ENCODE measurements around the gene IBTK. TPM values are rescaled to one million over a fixed set of nuclear protein-coding genes. Genes with fewer than 3 reads are reported as not detected.

IBTK gene
- total and polyA plus RNA-seq, 12 donors: 15.3 to 40.1 (median 36.4) TPM

- TF ChIP-seq, protein P1, sequence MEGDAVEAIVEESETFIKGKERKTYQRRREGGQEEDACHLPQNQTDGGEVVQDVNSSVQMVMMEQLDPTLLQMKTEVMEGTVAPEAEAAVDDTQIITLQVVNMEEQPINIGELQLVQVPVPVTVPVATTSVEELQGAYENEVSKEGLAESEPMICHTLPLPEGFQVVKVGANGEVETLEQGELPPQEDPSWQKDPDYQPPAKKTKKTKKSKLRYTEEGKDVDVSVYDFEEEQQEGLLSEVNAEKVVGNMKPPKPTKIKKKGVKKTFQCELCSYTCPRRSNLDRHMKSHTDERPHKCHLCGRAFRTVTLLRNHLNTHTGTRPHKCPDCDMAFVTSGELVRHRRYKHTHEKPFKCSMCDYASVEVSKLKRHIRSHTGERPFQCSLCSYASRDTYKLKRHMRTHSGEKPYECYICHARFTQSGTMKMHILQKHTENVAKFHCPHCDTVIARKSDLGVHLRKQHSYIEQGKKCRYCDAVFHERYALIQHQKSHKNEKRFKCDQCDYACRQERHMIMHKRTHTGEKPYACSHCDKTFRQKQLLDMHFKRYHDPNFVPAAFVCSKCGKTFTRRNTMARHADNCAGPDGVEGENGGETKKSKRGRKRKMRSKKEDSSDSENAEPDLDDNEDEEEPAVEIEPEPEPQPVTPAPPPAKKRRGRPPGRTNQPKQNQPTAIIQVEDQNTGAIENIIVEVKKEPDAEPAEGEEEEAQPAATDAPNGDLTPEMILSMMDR (IDR thresholded peaks at IDR 0.05): no peak
- H3K27me3 ChIP-seq: no peaks in the 10 kb centered on the region
- H3K9me3 ChIP-seq: peaks cover 0 to 6% (median 0%) of the 10 kb centered on the region in 11 donors
- H3K4me3 ChIP-seq: no peak overlapping the region
- DNase-seq: no peak
- H3K36me3 ChIP-seq: peaks cover 0 to 51% (median 13%) of the 10 kb centered on the region in 9 donors
- H3K4me1 ChIP-seq: peaks cover 0 to 45% (median 16%) of the 10 kb centered on the region in 9 donors
- intact Hi-C loops (cut with DNase I): no loop called here
- 93 to 94% methylated on average over 2 of the region's 2 CpGs for whole genome bisulfite sequencing, 2 donors
- no peak for ATAC-seq
- no peak overlapping the region for H3K27ac ChIP-seq
Observed at GRCh38 chr6:82239597-82239996, 7.9 kb downstream of the IBTK start.

GRCh38 chr6:82237013-82237412 lies 10.5 kb downstream of the IBTK start:
- TF ChIP-seq, protein P1 (IDR thresholded peaks at IDR 0.05): no peak
- Histone ChIP-seq H3K36me3 (peaks cover 0 to 76% (median 13%) of the 10 kb centered on the region in 9 donors), H3K4me3 (no peak overlapping the region), H3K27ac (no peak overlapping the region), H3K9me3 (peaks cover 0 to 6% (median 0%) of the 10 kb centered on the region in 11 donors), H3K27me3 (no peaks in the 10 kb centered on the region), H3K4me1 (peaks cover 0 to 29% (median 10%) of the 10 kb centered on the region in 9 donors)
- intact Hi-C loops (cut with DNase I): no loop called here
- WGBS, 2 donors: 61 to 63% methylated on average over 1 of the region's 1 CpG
- ATAC-seq (no peak), DNase-seq (no peak)

DNA sequence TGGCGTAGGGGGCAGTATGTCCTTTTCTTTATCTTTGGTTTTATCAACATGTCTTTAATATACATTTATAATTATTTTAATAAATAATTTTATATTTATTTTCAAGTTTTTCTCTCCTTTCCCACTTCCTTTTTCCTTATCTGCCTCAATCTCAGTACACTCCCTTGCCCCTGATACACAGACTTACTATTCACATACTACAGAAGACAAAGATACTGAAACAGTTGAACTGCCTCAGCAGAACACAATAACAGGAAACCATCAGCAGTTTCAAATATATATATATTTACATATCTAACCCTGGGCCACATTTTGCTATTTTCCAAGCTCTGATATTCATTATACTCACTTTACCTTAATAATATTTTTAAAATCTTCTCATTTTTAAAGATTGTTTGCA lies 19.8 kb downstream of the IBTK start:
- 95% methylated on average over 1 of the region's 1 CpG for WGBS, 2 donors
- H3K9me3 ChIP-seq: no peaks in the 10 kb centered on the region
- no peak for ATAC-seq
- no peak for DNase-seq
- TF ChIP-seq, protein P1 (IDR thresholded peaks at IDR 0.05): no peak
- H3K4me3 ChIP-seq: no peak overlapping the region
- intact Hi-C loops (cut with DNase I): no loop called here
- peaks cover 0 to 10% (median 0%) of the 10 kb centered on the region in 9 donors for H3K4me1 ChIP-seq
- H3K36me3 ChIP-seq: peaks cover 0 to 96% (median 42%) of the 10 kb centered on the region in 9 donors
- H3K27ac ChIP-seq: no peak overlapping the region
- H3K27me3 ChIP-seq: no peaks in the 10 kb centered on the region

- Histone ChIP-seq H3K27ac (no peak overlapping the region), H3K4me3 (no peak overlapping the region), H3K9me3 (no peaks in the 10 kb centered on the region), H3K36me3 (peaks cover 0 to 99% (median 41%) of the 10 kb centered on the region in 9 donors), H3K4me1 (no peaks in the 10 kb centered on the region), H3K27me3 (no peaks in the 10 kb centered on the region)
- ATAC-seq: no peak
- TF ChIP-seq, protein P1 (IDR thresholded peaks at IDR 0.05): no peak
- intact Hi-C loops (cut with DNase I): no loop called here
- DNase-seq: no peak
- 98 to 99% methylated on average over 2 of the region's 2 CpGs for WGBS, 2 donors
Observed at GRCh38 chr6:82220167-82220566, 27.4 kb downstream of the IBTK start.

All from heart right ventricle (tissue), 16 donors.